Smooth muscle cell of the umbilical artery (primary cell): ENCODE measurements around the gene POU4F3. TPM values are rescaled to one million over a fixed set of nuclear protein-coding genes. Genes with fewer than 3 reads are reported as not detected.

Source experiments
- total RNA-seq: library from RNA; depleted of rRNA; stranded (reverse); fragments of >200 nt; gene quantifications from 2 replicates; pipeline ENCODE4 v1.2.3, GENCODE V29; 2014

POU4F3 gene
- total RNA-seq, result not detected in 2 replicates

DNA sequence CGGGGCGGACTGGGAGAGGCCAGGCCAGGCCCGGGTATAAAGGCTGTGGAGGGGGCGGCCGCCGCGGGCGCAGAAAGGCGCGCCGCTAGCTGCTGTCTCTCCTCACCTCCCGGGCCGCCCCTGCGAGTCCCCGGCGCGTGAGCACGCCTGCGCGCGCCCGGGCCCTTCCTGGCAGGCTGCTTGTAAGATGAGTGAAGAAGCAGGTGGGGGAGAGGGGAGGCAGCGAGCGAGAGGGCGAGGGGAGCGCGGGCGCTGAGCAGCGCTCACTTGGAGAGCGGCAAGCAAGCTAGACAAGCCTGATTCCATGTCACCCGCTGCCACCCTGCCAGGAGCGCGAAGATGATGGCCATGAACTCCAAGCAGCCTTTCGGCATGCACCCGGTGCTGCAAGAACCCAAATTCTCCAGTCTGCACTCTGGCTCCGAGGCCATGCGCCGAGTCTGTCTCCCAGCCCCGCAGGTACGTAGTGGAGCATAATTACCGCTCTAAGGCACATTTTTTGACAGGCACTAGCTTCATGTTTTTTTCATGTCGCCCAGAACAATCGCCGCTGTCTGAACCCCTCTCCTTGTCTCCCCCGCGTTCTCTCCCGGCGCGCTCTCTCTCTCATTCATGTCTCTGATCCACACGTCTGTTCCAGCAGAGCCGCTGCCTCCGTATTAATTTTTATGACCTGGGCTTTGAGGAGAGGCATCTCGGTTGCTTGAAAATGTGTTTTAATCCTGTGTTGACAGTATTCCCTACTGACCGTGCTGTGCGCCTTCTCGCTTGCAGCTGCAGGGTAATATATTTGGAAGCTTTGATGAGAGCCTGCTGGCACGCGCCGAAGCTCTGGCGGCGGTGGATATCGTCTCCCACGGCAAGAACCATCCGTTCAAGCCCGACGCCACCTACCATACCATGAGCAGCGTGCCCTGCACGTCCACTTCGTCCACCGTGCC is at the start of gene POU4F3:
TSS of gene POU4F3 (plus strand) at position 66 of the 941 bp plus-strand sequence. CDS start at position 340, 274 bp downstream.

Other genes with a start within 250 kb of the POU4F3 start
- gene PLAC8L1, start 233.3 kb upstream of the POU4F3 start, total RNA-seq, result 0.59 TPM in 1 of 2 replicates, not detected in the other
- 136 and 172 TPM in 2 replicates for gene LARS1, start 156.2 kb upstream of the POU4F3 start, total RNA-seq
- 19.6 and 30.5 TPM in 2 replicates for gene RBM27, start 135.2 kb upstream of the POU4F3 start, total RNA-seq
- 31.2 and 50.7 TPM in 2 replicates for gene TCERG1, start 108.5 kb downstream of the POU4F3 start, total RNA-seq
- not detected in 2 replicates for gene GPR151, start 177.4 kb downstream of the POU4F3 start, total RNA-seq